SHP77 (cell line): ENCODE data around the gene ATG16L2.
"Not testable (repeated sequence)": the region's sequence is repeated elsewhere in the genome, so short reads cannot be mapped to it uniquely, and the experiment has no call there.

Source experiments
- DNase-seq, 2 experiments: peaks; one replicate each; lab custom pipeline; 2025; lab: John Stamatoyannopoulos, UW

ATG16L2 gene

GRCh38 chr11:72824811-72825505 lies 10.7 kb downstream of the ATG16L2 start:
- DNase-seq: no peak

- no peak for DNase-seq
These were observed 11.4 kb downstream of the ATG16L2 start for GRCh38 chr11:72825661-72826060.

DNA sequence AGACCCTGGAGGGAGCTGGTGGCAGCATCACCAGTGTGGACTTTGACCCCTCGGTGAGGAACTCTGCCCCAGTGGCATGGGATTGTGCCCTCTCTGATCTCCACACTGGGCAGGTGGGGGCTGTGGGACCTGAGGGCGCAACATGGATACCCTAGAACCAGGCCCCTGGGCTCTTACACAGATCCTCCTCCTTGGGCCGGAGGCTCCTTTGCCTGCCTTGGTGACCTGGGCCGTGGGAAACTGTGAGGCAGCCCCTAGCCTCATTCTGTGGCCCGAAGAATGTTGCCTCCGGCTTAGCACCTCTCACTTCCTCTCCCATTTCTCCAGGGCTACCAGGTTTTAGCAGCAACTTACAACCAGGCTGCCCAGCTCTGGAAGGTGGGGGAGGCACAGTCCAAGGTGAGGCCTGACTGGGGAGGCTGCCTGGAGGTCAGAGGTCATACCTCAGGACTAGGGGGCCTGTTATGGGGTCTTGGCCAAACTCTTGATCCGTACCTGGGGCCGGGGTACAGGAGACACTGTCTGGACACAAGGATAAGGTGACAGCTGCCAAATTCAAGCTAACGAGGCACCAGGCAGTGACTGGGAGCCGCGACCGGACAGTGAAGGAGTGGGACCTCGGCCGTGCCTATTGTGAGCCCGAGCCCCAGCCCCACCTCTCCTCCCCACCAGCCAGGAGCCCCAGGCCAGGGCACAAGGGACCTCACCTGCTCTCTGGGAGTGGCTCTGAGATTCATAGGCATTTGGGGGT lies 12.2 kb downstream of the ATG16L2 start:
- no peak for DNase-seq

- DNase-seq: no peak
These were observed 12.8 kb downstream of the ATG16L2 start for GRCh38 chr11:72826942-72827480.

DNA sequence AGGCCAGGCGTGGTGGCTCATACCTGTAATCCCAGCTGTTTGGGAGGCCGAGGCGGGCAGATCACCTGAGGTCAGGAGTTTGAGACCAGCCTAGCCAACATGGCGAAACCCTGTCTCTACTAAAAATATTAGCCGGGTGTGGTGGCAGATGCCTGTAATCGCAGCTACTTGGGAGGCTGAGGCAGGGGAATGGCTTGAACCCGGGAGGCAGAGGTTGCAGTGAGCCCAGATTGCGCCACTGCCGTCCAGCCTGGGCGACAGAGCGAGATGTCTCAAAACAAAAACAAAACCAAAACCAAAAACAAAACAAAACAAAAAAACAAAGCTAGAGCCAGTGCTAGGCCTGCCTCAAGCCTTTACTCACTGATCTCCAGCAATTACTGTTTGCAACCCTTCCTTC lies 13.4 kb downstream of the ATG16L2 start:
- not testable (repeated sequence) for DNase-seq

GRCh38 chr11:72828081-72828567 lies 13.9 kb downstream of the ATG16L2 start:
- DNase-seq: peak; percentile 35 to 71

DNA sequence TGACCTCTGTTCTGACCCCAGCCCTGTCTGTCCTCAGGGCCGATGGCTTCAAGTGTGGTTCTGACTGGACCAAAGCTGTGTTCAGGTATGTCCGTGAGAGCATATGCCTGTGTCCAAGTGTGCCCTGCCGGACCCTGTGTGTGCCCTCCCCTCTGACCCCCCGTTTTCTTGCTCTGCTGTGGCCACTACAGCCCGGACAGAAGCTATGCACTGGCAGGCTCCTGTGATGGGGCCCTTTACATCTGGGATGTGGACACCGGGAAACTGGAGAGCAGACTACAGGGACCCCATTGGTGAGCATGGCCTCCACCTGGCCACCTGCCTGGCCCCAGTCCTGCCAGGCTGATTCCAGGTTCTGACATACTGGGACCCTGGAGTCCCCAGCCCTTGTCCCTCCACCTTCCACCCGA lies 14.5 kb downstream of the ATG16L2 start:
- DNase-seq: no peak

DNA sequence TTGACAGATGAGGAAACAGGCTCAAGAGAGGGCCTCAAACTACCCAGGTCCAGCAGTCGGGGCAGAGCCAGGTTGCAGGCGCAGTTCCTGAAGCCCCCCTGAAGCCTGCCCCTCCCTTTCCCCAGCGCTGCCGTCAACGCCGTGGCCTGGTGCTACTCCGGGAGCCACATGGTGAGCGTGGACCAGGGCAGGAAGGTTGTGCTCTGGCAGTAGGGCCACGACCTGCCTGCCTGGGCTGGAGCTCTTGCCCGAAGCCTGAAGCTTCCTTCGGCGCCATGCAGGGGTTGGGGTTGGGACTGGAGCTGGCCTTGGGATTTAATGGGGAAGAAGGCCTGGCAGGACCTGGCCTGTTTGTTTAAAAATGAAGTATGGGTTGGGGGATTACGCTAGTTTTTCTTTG lies 15.0 kb downstream of the ATG16L2 start:
- DNase-seq: no peak

GRCh38 chr11:72829884-72830533 lies 15.8 kb downstream of the ATG16L2 start:
- no peak for DNase-seq

DNA sequence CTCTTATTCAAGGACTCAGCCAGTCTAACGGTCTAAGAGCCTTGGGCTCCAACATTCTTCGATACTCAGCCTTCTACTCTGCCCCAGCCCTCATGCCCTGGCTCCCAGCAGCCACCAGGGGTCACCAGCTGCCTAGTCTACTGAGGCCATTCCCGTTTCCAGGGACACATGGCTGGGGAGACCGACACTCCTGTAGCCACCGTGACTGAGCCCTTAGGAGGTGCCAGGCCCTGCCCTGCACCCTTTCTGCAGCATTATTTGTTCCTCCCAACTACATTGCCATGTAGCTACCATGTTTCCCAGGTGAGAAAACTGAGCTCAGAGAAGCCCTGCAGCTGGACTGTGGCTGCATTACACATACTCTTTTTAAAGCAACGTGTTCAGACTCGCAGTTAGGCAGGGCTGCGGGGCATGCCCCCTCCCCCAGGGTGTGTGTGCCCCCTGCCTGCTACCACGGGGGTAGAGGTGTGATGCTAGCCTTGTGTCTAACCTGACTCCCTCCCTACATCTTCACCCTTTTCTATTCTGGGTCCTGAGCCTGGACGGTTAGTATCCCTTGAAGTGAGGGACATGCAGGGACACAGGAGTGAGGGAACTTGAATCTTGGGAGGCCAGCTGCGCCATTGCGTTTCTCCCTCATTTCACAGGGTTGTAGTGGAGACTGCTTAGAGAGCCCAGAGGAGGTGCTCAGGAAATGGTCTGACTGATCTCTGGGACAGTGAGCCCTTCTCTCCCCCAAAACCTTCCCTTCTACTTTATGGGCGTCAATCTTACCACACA lies 17.5 kb downstream of the ATG16L2 start:
- DNase-seq: peak; percentile 87 to 90

DNA sequence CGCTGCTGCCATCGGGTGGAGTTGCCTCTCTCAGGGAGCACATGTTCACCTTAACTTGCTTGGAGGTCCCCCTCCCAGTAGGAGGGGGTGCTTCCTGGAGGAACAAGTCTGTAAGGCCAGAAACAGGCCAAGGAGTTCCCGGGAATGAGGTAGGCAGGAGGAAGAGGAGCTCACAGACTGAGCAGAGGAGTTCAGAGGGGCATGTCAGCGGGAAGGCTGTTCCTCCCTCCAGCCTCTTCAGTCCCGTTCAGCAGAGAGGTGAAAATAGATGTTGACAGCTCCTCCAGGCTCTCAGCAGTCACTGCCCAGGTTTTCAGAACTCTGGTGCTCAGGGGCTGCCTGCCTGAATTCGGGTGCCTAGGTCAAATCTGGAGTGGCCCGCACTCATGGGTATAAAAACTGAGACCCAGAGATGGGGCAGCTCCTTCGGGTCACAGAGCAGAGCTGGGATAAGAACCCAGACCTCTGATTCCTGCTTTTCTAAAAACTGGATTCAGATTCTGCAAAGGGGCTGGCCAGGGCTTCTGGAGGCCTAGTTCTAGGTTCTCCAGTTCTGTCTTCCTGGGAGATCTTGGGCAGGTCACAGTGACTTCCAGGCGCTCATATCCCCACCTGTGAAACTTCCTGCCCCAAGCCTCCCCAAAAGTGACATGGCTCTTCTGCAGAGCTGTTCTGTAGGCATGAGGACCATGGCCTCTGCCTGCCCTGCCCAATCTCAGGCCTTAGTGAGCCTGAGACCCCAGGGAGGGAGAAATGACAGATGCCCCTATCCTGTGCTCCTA lies 18.3 kb downstream of the ATG16L2 start:
- no peak for DNase-seq

DNA sequence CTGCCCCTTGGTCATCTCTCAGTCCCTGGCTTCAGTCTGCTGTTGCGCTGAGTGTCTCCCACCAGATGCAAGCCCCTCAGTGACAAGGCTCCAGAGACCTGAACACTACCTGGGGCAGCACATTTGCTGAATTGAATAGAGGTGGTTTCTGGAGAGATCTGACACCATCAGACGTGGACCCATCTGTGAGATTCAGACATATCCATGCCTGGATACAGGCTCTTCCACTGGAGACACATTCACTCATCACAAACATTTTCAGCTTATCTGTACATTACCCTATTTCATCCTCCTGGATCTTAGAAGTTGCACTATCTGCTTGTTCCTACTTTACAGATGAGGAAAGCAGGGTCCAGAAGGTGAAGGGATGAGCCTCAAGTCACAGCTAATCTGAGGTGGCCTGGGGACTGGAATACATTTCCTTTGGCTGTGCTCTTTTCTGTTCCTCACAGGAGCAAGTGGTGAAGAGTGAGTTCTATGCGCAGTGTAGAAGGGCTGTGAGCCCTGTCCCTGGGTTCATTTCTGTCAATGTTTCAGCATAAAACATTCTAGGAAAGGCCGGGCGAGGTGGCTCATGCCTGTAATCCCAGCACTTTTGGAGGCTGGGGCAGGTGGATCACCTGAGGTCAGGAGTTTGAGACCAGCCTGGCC lies 19.0 kb downstream of the ATG16L2 start:
- no peak for DNase-seq

GRCh38 chr11:72833811-72834493 lies 19.7 kb downstream of the ATG16L2 start:
- no peak for DNase-seq

- no peak for DNase-seq
These were observed 20.7 kb downstream of the ATG16L2 start for GRCh38 chr11:72834905-72835304.

DNA sequence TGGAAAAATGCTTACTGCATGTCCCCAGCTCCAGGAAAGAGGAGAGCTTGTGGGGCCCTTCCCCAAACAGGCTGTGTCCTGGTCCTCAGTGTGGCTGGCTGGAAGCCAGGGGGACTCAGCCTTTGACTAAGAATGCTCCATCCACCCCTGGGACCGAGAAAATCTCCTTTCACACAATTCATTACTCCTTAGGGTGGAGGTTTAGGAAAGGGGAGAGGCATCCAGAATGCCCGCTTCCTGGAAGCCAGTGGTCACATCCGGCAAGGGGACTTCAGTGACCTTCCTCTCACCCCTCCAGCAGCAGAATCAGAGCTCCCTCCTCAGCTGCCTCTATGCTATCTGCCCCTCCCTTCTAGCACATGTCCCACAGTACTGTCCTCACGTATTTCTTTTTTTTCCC lies 21.9 kb downstream of the ATG16L2 start:
- DNase-seq: no peak

- no peak for DNase-seq
These were observed 24.6 kb downstream of the ATG16L2 start for GRCh38 chr11:72838691-72839305.

- DNase-seq: no peak
These were observed 26.6 kb downstream of the ATG16L2 start for GRCh38 chr11:72840780-72841179.

GRCh38 chr11:72841397-72841796 lies 27.2 kb downstream of the ATG16L2 start:
- DNase-seq: no peak

GRCh38 chr11:72842126-72842525 lies 27.9 kb downstream of the ATG16L2 start:
- no peak for DNase-seq
